PC-3 (cell line): ENCODE results near the gene JAKMIP1. TPM values are rescaled to one million over a fixed set of nuclear protein-coding genes. Genes with fewer than 3 reads are reported as not detected.

Source experiments
- ATAC-seq: fragments of 200-7000 bp; cut with Tn5 transposase; 2 replicates; pipeline ENCODE4 v1.9.1; 2020; ENCODE audit warnings: mild to moderate bottlenecking, moderate library complexity
- BruUV-seq: library from RNA; stranded (reverse); fragments of 400-500 nt; replicated peaks from 2 replicates; lab custom pipeline; 2021; lab: Mats Ljungman, UMichigan
- CTCF ChIA-PET: fragments of 300-600 bp; sonication (Branson Sonifier 250); formaldehyde crosslinking; loops from one replicate; lab custom pipeline; 2022; ENCODE audit warnings: antibody characterized with exemption; lab: Charles Lee
- POLR2A ChIA-PET: fragments of 300-600 bp; sonication (Branson Sonifier 250); formaldehyde crosslinking; loops from one replicate; lab custom pipeline; 2022; ENCODE audit warnings: antibody characterized with exemption; ENCODE audit not compliant: unreplicated experiment; lab: Charles Lee
- DNase-seq: peaks from one replicate; pipeline ENCODE4 v3.0.0-alpha.2; 2015
- H2AFZ ChIP-seq: fragments of 300-600 bp; sonication (generic); 2 replicates; pipeline ENCODE4 v1.6.0; 2016; ENCODE audit warnings: antibody characterized with exemption, low read length
- H3F3A ChIP-seq: fragments of 300-600 bp; sonication (generic); one replicate; pipeline ENCODE4 v1.6.0; 2017; ENCODE audit warnings: antibody characterized with exemption, low read length, control low read depth, mild to moderate bottlenecking; ENCODE audit not compliant: unreplicated experiment
- H3K27ac ChIP-seq: fragments of 300-600 bp; sonication (generic); 2 replicates; pipeline ENCODE4 v1.5.1; 2016; ENCODE audit warnings: mild to moderate bottlenecking, low read length
- H3K27me3 ChIP-seq: fragments of 300-600 bp; sonication (generic); 2 replicates; pipeline ENCODE4 v1.6.1; 2016; ENCODE audit warnings: low read length, mixed read lengths
- H3K36me3 ChIP-seq: fragments of 300-600 bp; sonication (generic); 2 replicates; pipeline ENCODE4 v1.6.1; 2016; ENCODE audit warnings: low read depth, mixed run types, low read length, mixed read lengths
- H3K4me1 ChIP-seq: fragments of 300-600 bp; sonication (generic); 2 replicates; pipeline ENCODE4 v1.5.1; 2016; ENCODE audit warnings: low read length; ENCODE audit not compliant: insufficient read depth
- H3K4me2 ChIP-seq: fragments of 300-600 bp; sonication (generic); 2 replicates; pipeline ENCODE4 v1.6.0; 2016; ENCODE audit warnings: low read length
- H3K4me3 ChIP-seq: fragments of 300-600 bp; sonication (generic); 2 replicates; pipeline ENCODE4 v1.5.1; 2016; ENCODE audit warnings: mild to moderate bottlenecking, low read length, mixed read lengths
- H3K79me2 ChIP-seq: fragments of 300-600 bp; sonication (generic); 2 replicates; pipeline ENCODE4 v1.6.1; 2017; ENCODE audit warnings: low read length, mixed read lengths
- H3K9ac ChIP-seq: fragments of 300-600 bp; sonication (generic); 2 replicates; pipeline ENCODE4 v1.6.0; 2016; ENCODE audit warnings: mild to moderate bottlenecking, low read length
- H3K9me2 ChIP-seq: fragments of 300-600 bp; sonication (generic); replicated peaks from 2 replicates; pipeline ENCODE4 v1.6.1; 2016; ENCODE audit warnings: mixed run types, low read length, mixed read lengths
- H3K9me3 ChIP-seq: fragments of 300-600 bp; sonication (generic); 2 replicates; pipeline ENCODE4 v1.6.1; 2016; ENCODE audit warnings: low read length, mixed read lengths
- H4K20me1 ChIP-seq: fragments of 300-600 bp; sonication (generic); 2 replicates; pipeline ENCODE4 v1.6.1; 2016; ENCODE audit warnings: low read length, mixed read lengths
- EZH2 ChIP-seq: fragments of 300-600 bp; sonication (generic); IDR thresholded peaks from one replicate; pipeline ENCODE4 v1.6.1; 2017; ENCODE audit warnings: antibody characterized with exemption, mild to moderate bottlenecking, low read length; ENCODE audit not compliant: unreplicated experiment
- EZH2phosphoT487 ChIP-seq: fragments of 300-600 bp; sonication (generic); IDR thresholded peaks from 2 replicates; pipeline ENCODE4 v1.6.1; 2018; ENCODE audit warnings: mild to moderate bottlenecking, antibody characterized with exemption, low read length, borderline replicate concordance
- intact Hi-C: fragments of 100-400 bp; cut with micrococcal nuclease; formaldehyde crosslinking; loops from 2 replicates; pipeline ENCODE4 v1.9.0; 2023
- total RNA-seq: library from RNA; depleted of rRNA; stranded (reverse); fragments of >200 nt; gene quantifications from 2 replicates; pipeline ENCODE4 v1.2.3, GENCODE V29; 2014
- TF ChIP-seq, protein P1 (sequence below): fragments of 300-600 bp; sonication (generic); conservative IDR thresholded peaks from 2 replicates; pipeline ENCODE4 v1.5.1; 2017; ENCODE audit warnings: antibody characterized with exemption, low read depth, mild to moderate bottlenecking, low read length

JAKMIP1 gene
- total RNA-seq, 1 experiment from 2014 or later, result 0.04 TPM

DNA sequence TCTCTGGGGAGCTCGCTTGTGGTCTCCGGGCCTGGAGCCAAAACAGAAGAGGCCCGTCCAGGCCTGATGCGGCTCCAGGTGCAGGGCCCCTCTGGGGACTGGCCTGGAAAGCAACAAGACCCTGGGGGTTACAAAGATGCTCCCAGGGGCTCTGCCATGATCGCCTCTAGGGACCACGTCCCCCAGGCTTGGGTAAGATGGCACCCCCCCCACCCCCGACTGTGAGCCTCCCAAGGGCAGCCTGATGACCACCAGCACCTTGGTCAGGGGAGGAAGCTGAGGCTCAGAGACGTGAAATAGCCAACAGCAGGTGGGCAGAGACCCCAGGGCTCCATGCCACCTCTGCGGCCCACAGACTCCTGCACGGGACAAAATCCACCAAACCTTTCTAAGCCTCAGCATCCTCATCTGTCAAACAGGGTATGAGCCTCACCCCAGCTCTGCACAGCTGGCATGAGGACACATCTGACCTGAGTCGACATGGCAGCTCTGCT lies 207.5 kb downstream of the JAKMIP1 start:
- no peak overlapping the region for H2AFZ ChIP-seq
- no peak overlapping the region for H3K4me3 ChIP-seq
- no peak for TF ChIP-seq EZH2phosphoT487
- TF ChIP-seq, protein P1, sequence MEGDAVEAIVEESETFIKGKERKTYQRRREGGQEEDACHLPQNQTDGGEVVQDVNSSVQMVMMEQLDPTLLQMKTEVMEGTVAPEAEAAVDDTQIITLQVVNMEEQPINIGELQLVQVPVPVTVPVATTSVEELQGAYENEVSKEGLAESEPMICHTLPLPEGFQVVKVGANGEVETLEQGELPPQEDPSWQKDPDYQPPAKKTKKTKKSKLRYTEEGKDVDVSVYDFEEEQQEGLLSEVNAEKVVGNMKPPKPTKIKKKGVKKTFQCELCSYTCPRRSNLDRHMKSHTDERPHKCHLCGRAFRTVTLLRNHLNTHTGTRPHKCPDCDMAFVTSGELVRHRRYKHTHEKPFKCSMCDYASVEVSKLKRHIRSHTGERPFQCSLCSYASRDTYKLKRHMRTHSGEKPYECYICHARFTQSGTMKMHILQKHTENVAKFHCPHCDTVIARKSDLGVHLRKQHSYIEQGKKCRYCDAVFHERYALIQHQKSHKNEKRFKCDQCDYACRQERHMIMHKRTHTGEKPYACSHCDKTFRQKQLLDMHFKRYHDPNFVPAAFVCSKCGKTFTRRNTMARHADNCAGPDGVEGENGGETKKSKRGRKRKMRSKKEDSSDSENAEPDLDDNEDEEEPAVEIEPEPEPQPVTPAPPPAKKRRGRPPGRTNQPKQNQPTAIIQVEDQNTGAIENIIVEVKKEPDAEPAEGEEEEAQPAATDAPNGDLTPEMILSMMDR, result no peak
- no peak for TF ChIP-seq EZH2
- no peaks in the 10 kb centered on the region for H4K20me1 ChIP-seq
- H3K36me3 ChIP-seq, result no peaks in the 10 kb centered on the region
- no TSS peak for BruUV-seq
- H3K79me2 ChIP-seq, result no peaks in the 10 kb centered on the region
- ChIA-PET POLR2A (no interaction called here), CTCF (no interaction called here)
- ATAC-seq, result no peak
- no peak overlapping the region for H3K4me2 ChIP-seq
- no peak for DNase-seq
- no peaks in the 10 kb centered on the region for H3K9me2 ChIP-seq
- H3K9me3 ChIP-seq, result no peaks in the 10 kb centered on the region
- peaks cover 13% of the 10 kb centered on the region; the same call in 1 of the 2 replicates for H3K27me3 ChIP-seq
- intact Hi-C loops, result no loop called here
- no peaks in the 10 kb centered on the region for H3F3A ChIP-seq
- H3K4me1 ChIP-seq, result no peaks in the 10 kb centered on the region
- H3K27ac ChIP-seq, result no peak overlapping the region
- H3K9ac ChIP-seq, result no peak overlapping the region

- ChIA-PET CTCF (no interaction called here), POLR2A (no interaction called here)
- no peak overlapping the region for H3K9ac ChIP-seq
- TF ChIP-seq, protein P1, result no peak
- TF ChIP-seq EZH2, result no peak
- no peak for TF ChIP-seq EZH2phosphoT487
- BruUV-seq, result no TSS peak
- no peaks in the 10 kb centered on the region for H4K20me1 ChIP-seq
- no peak overlapping the region for H3K27ac ChIP-seq
- peaks cover 13% of the 10 kb centered on the region; the same call in 1 of the 2 replicates for H3K27me3 ChIP-seq
- DNase-seq, result no peak
- H3K4me3 ChIP-seq, result no peak overlapping the region
- no peak for ATAC-seq
- H3F3A ChIP-seq, result no peaks in the 10 kb centered on the region
- H3K36me3 ChIP-seq, result no peaks in the 10 kb centered on the region
- no peaks in the 10 kb centered on the region for H3K79me2 ChIP-seq
- intact Hi-C loops, result no loop called here
- no peaks in the 10 kb centered on the region for H3K4me1 ChIP-seq
- no peaks in the 10 kb centered on the region for H3K9me3 ChIP-seq
- no peaks in the 10 kb centered on the region for H3K9me2 ChIP-seq
- H2AFZ ChIP-seq, result no peak overlapping the region
- H3K4me2 ChIP-seq, result no peak overlapping the region
Measured at GRCh38 chr4:5992171-5992827, 208.1 kb downstream of the JAKMIP1 start.

DNA sequence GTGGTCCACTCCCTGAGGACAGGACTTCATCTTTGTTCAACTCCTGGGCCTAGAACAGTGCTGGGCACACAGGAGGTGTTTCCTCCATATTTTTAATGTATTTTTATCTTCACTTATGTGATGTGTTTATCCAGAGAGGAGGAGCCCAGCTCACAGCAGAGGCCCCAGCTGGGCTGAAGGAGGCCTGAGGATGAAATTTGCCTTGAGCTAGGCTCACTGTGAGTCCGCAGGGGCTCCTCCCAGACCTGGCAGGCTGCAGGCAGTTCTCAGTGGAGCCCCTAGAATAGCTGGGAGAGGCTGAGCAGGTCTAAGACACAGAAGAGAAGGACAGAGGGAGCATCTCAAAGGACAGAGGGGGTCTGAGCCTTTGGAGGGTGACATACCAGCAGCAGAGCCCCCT lies 208.9 kb downstream of the JAKMIP1 start:
- TF ChIP-seq EZH2, result no peak
- TF ChIP-seq, protein P1, result no peak
- TF ChIP-seq EZH2phosphoT487, result no peak
- no peak overlapping the region for H3K9ac ChIP-seq
- CTCF ChIA-PET, result no interaction called here

More for the DNA sequence above, 208.9 kb downstream of the JAKMIP1 start:
- no TSS peak for BruUV-seq
- Histone ChIP-seq H3K36me3 (no peaks in the 10 kb centered on the region), H4K20me1 (no peaks in the 10 kb centered on the region), H3K79me2 (no peaks in the 10 kb centered on the region), H3K9me2 (no peaks in the 10 kb centered on the region), H3F3A (no peaks in the 10 kb centered on the region), H3K27me3 (peaks cover 13% of the 10 kb centered on the region; the same call in 1 of the 2 replicates), H3K4me2 (no peak overlapping the region), H3K9me3 (no peaks in the 10 kb centered on the region), H3K4me3 (no peak overlapping the region), H3K27ac (no peak overlapping the region), H2AFZ (no peak overlapping the region), H3K4me1 (no peaks in the 10 kb centered on the region)
- intact Hi-C loops, result no loop called here
- POLR2A ChIA-PET, result no interaction called here
- no peak for DNase-seq
- ATAC-seq, result no peak
